Measurements from ENCODE around the gene THAP11. TPM values are rescaled to one million over a fixed set of nuclear protein-coding genes. Genes with fewer than 3 reads are reported as not detected.

The THAP11 gene
- total RNA-seq, 3 donors from 2014 or later (not counting 1 experiment from before 2014, with no cell fraction given) = 25.5 to 35.8 (median 30.3) TPM

GRCh38 chr16:67828651-67829050 is 13.5 kb upstream of the THAP11 start:
- no peak for TF ChIP-seq CTCF (IDR thresholded peaks at IDR 0.05)
- Histone ChIP-seq H3K27ac (ENCODE audit: low read length) (no peak overlapping the region), H3K36me3 (ENCODE audit: control insufficient read depth, insufficient read depth, low read length) (peaks cover 25% of the 10 kb centered on the region), H3K9me3 (ENCODE audit: control insufficient read depth, insufficient read depth, low read length) (no peaks in the 10 kb centered on the region), H3K4me3 (ENCODE audit: low read length) (no peak overlapping the region), H3K4me1 (ENCODE audit: control insufficient read depth, insufficient read depth, low read length) (peaks cover 9% of the 10 kb centered on the region), H3K27me3 (ENCODE audit: control insufficient read depth, insufficient read depth, low read length) (no peaks in the 10 kb centered on the region)
- no peaks in the 10 kb centered on the region for H3K27me3 Mint-ChIP-seq (ENCODE audit: low read depth in 2 of 2)
- no peaks in the 10 kb centered on the region for H3K36me3 Mint-ChIP-seq
- H3K9me3 Mint-ChIP-seq = no peaks in the 10 kb centered on the region
- H3K4me1 Mint-ChIP-seq = peaks cover 3 to 19% of the 10 kb centered on the region in 2 donors
- H3K27ac Mint-ChIP-seq = no peak overlapping the region
- intact Hi-C loops (cut with micrococcal nuclease) = no loop called here
- DNase-seq (no peak), ATAC-seq (no peak)
- 97% methylated on average over 4 of the region's 4 CpGs for WGBS (ENCODE audit: insufficient coverage)
- H3K4me3 Mint-ChIP-seq = no peak overlapping the region

GRCh38 chr16:67833030-67833414 is 9.1 kb upstream of the THAP11 start:
- DNase-seq = no peak
- Mint-ChIP-seq H3K27me3 (ENCODE audit: low read depth in 2 of 2) (no peaks in the 10 kb centered on the region), H3K36me3 (no peaks in the 10 kb centered on the region), H3K27ac (peak overlapping the region in 1 of 2 donors; percentile 95), H3K4me3 (peak overlapping the region; percentile 96), H3K4me1 (peaks cover 6 to 23% of the 10 kb centered on the region in 2 donors), H3K9me3 (no peaks in the 10 kb centered on the region)
- no peak for ATAC-seq
- H3K9me3 ChIP-seq (ENCODE audit: control insufficient read depth, insufficient read depth, low read length) = no peaks in the 10 kb centered on the region
- intact Hi-C loops (cut with micrococcal nuclease) = loop anchor here (1.0 to 2.0 kb wide), 2 partner anchors 9 to 14 kb away; partner anchors contain the start of genes CENPT, NUTF2 and THAP11
- no peak for TF ChIP-seq CTCF (IDR thresholded peaks at IDR 0.05)
- 4% methylated on average over 3 of the region's 3 CpGs for WGBS (ENCODE audit: insufficient coverage)
- H3K4me3 ChIP-seq (ENCODE audit: low read length) = peak overlapping the region; percentile 72
- H3K27me3 ChIP-seq (ENCODE audit: control insufficient read depth, insufficient read depth, low read length) = no peaks in the 10 kb centered on the region
- peak overlapping the region; percentile 31 for H3K27ac ChIP-seq (ENCODE audit: low read length)
- peaks cover 25% of the 10 kb centered on the region for H3K36me3 ChIP-seq (ENCODE audit: control insufficient read depth, insufficient read depth, low read length)
- peaks cover 16% of the 10 kb centered on the region for H3K4me1 ChIP-seq (ENCODE audit: control insufficient read depth, insufficient read depth, low read length)

GRCh38 chr16:67833415-67834241 is 8.5 kb upstream of the THAP11 start:
- intact Hi-C loops (cut with micrococcal nuclease) = loop anchor here (1.0 to 2.0 kb wide), 2 partner anchors 9 to 13 kb away; partner anchors contain the start of genes CENPT, NUTF2 and THAP11
- peaks cover 6 to 23% of the 10 kb centered on the region in 2 donors for H3K4me1 Mint-ChIP-seq
- Histone ChIP-seq H3K4me3 (ENCODE audit: low read length) (peak overlapping the region; percentile 72), H3K27me3 (ENCODE audit: control insufficient read depth, insufficient read depth, low read length) (no peaks in the 10 kb centered on the region), H3K36me3 (ENCODE audit: control insufficient read depth, insufficient read depth, low read length) (peaks cover 25% of the 10 kb centered on the region), H3K9me3 (ENCODE audit: control insufficient read depth, insufficient read depth, low read length) (no peaks in the 10 kb centered on the region), H3K27ac (ENCODE audit: low read length) (peak overlapping the region; percentile 31), H3K4me1 (ENCODE audit: control insufficient read depth, insufficient read depth, low read length) (peaks cover 16% of the 10 kb centered on the region)
- TF ChIP-seq CTCF (IDR thresholded peaks at IDR 0.05) = no peak
- H3K9me3 Mint-ChIP-seq = no peaks in the 10 kb centered on the region
- ATAC-seq (peak; percentile 99 to 100 (median 99)), DNase-seq (peak; percentile 92 to 95)
- no peaks in the 10 kb centered on the region for H3K27me3 Mint-ChIP-seq (ENCODE audit: low read depth in 2 of 2)
- H3K27ac Mint-ChIP-seq = peak overlapping the region; percentile 82 to 95
- peak overlapping the region; percentile 96 for H3K4me3 Mint-ChIP-seq
- under 1% methylated on average over 49 of the region's 49 CpGs for WGBS (ENCODE audit: insufficient coverage)
- H3K36me3 Mint-ChIP-seq = no peaks in the 10 kb centered on the region

Measured in natural killer cell (primary cell).